ENCODE data around the gene NHLRC2. TPM values are rescaled to one million over a fixed set of nuclear protein-coding genes. Genes with fewer than 3 reads are reported as not detected.

NHLRC2 gene
- total RNA-seq, 1 experiment from 2014 or later = 30.9 TPM

DNA sequence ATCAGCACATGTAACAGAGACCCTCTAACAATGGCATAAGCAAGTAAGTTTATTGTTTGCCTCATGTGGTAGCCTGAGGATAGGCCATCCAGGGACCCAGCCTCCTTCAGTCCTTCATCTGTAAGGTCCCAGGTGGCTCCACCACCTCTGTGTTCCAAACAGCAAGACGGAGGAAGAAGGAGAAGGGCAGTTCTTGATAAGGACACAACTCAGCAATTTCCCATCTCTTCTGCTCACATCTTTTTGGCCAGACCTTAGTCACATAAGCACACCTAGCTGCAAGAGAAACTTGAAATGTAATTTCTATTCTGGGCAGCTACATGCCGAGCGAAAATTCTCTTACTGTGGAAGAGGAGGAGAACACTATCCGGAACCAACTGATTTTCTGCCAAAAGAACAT lies 34.5 kb upstream of the NHLRC2 start:
- TF ChIP-seq, protein P1, sequence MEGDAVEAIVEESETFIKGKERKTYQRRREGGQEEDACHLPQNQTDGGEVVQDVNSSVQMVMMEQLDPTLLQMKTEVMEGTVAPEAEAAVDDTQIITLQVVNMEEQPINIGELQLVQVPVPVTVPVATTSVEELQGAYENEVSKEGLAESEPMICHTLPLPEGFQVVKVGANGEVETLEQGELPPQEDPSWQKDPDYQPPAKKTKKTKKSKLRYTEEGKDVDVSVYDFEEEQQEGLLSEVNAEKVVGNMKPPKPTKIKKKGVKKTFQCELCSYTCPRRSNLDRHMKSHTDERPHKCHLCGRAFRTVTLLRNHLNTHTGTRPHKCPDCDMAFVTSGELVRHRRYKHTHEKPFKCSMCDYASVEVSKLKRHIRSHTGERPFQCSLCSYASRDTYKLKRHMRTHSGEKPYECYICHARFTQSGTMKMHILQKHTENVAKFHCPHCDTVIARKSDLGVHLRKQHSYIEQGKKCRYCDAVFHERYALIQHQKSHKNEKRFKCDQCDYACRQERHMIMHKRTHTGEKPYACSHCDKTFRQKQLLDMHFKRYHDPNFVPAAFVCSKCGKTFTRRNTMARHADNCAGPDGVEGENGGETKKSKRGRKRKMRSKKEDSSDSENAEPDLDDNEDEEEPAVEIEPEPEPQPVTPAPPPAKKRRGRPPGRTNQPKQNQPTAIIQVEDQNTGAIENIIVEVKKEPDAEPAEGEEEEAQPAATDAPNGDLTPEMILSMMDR (conservative IDR thresholded peaks at IDR 0.05) = no peak
- H2BK12ac ChIP-seq (ENCODE audit: insufficient read length, low read depth, low read length) = no peak overlapping the region
- no peak overlapping the region for H3K4ac ChIP-seq (ENCODE audit: low read depth, low read length)
- WGBS (ENCODE audit: extremely low coverage, insufficient read length, low lambda C conversion rate) = no CpG with 5 or more reads among the region's 4 CpGs
- H3K4me2 ChIP-seq (ENCODE audit: insufficient read depth, insufficient read length, low read length) = no peak overlapping the region
- H3T11ph ChIP-seq (ENCODE audit: low read length) = no peak overlapping the region
- no peak overlapping the region for H2BK5ac ChIP-seq (ENCODE audit: insufficient read length, low read length)
- no peaks in the 10 kb centered on the region for H3K9me3 ChIP-seq (ENCODE audit: control insufficient read depth, low read depth, low read length)
- H4K5ac ChIP-seq (ENCODE audit: insufficient read length, low read depth, low read length) = no peak overlapping the region
- no peak overlapping the region for H2BK20ac ChIP-seq (ENCODE audit: low read depth, low read length, poor library complexity, severe bottlenecking)
- Mint-ChIP-seq H3K27ac (no peak overlapping the region), H3K36me3 (ENCODE audit: insufficient read depth in 1 of 3, low read depth in 3 of 3) (no peaks in the 10 kb centered on the region), H3K9me3 (no peaks in the 10 kb centered on the region), H3K4me1 (peaks cover 23 to 24% of the 10 kb centered on the region in 2 experiments), H3K4me3 (no peak overlapping the region), H3K27me3 (ENCODE audit: low read depth) (peaks cover 2% of the 10 kb centered on the region)
- H3K4me1 ChIP-seq (ENCODE audit: insufficient read depth, low read length) = peaks cover 1% of the 10 kb centered on the region; the same call in 1 of the 2 replicates
- no peaks in the 10 kb centered on the region for H3K27me3 ChIP-seq (ENCODE audit: insufficient read depth, low read length)
- no peak overlapping the region for H3K14ac ChIP-seq (ENCODE audit: insufficient read depth, low read length)
- H3K23ac ChIP-seq (ENCODE audit: insufficient read length, low read depth, low read length) = no peak overlapping the region
- no peaks in the 10 kb centered on the region for H3K79me2 ChIP-seq (ENCODE audit: insufficient read depth, low read length)
- DNase-seq = no peak
- H3K56ac ChIP-seq (ENCODE audit: insufficient read length, low read depth, low read length) = no peak overlapping the region
- no peak overlapping the region for H2AFZ ChIP-seq (ENCODE audit: low read length)
- no peak overlapping the region for H2BK120ac ChIP-seq (ENCODE audit: low read depth, low read length, poor library complexity, severe bottlenecking)
- H3K27ac ChIP-seq (ENCODE audit: insufficient read length, low read depth, low read length) = no peak overlapping the region
- no peak overlapping the region for H4K91ac ChIP-seq (ENCODE audit: insufficient read length, low read depth, low read length)
- no peaks in the 10 kb centered on the region for H3K23me2 ChIP-seq (ENCODE audit: insufficient read length, low read depth, low read length, poor library complexity, severe bottlenecking)
- H2AK5ac ChIP-seq (ENCODE audit: insufficient read length, low read length) = no peak overlapping the region
- no peaks in the 10 kb centered on the region for H3K79me1 ChIP-seq (ENCODE audit: insufficient read depth, low read depth, low read length, poor library complexity, severe bottlenecking)
- no peaks in the 10 kb centered on the region for H4K20me1 ChIP-seq (ENCODE audit: control insufficient read depth, insufficient read depth, insufficient read length)
- H3K18ac ChIP-seq (ENCODE audit: insufficient read length, low read depth, low read length) = no peak overlapping the region
- no peak overlapping the region for H3K9ac ChIP-seq (ENCODE audit: extremely low read depth, insufficient read length, low read length)
- H4K8ac ChIP-seq (replicated peaks; ENCODE audit: insufficient read length, low read depth, low read length) = no peak overlapping the region
- H2BK15ac ChIP-seq (ENCODE audit: low read depth, low read length) = no peak overlapping the region
